HCT116 (cell line): Measurements from ENCODE around the gene EML4. TPM values are rescaled to one million over a fixed set of nuclear protein-coding genes. Genes with fewer than 3 reads are reported as not detected.

Experiments used
- ATAC-seq: fragments of 200-7000 bp; cut with Tn5 transposase; 2 replicates; pipeline ENCODE4 v1.9.1; 2020; ENCODE audit warnings: mild to moderate bottlenecking, moderate library complexity
- BruUV-seq: library from RNA; stranded (reverse); fragments of 400-500 nt; replicated peaks from 2 replicates; lab custom pipeline; 2021; lab: Mats Ljungman, UMichigan
- CTCF ChIA-PET: fragments of 300-600 bp; sonication (Branson Sonifier 250); formaldehyde crosslinking; loops from one replicate; lab custom pipeline; 2021; ENCODE audit warnings: antibody characterized with exemption; lab: Charles Lee
- POLR2A ChIA-PET: fragments of 300-600, 350-600 bp; sonication (Branson Sonifier 250); formaldehyde crosslinking; loops from one replicate; lab custom pipeline; 2021; ENCODE audit warnings: antibody characterized with exemption; lab: Charles Lee
- RAD21 ChIA-PET, 2 experiments: fragments of 300-600 bp; sonication (Branson Sonifier 250); formaldehyde crosslinking; loops; one replicate each; lab custom pipeline; 2023; ENCODE audit warnings: low total read pairs in 2 of 2; ENCODE audit not compliant: uncharacterized antibody in 2 of 2, unreplicated experiment in 2 of 2, low non-redundant PET in 1 of 2; lab: Charles Lee
- DNase-seq: peaks from one replicate; pipeline ENCODE4 v3.0.0-alpha.2; 2010; ENCODE audit warnings: low read depth, low spot score
- H2AFZ ChIP-seq: fragments of 200-600 bp; shearing (Covaris generic), sonication (generic); 2 replicates; pipeline ENCODE4 v1.6.1; 2017; ENCODE audit warnings: low read depth, mixed run types, mixed read lengths, antibody characterized with exemption, low read length; ENCODE audit not compliant: poor library complexity, severe bottlenecking
- H3K27ac ChIP-seq: 2 replicates; pipeline ENCODE4 v1.5.1; 2012; ENCODE audit warnings: low read depth, low read length
- H3K27me3 ChIP-seq: fragments of 200-600 bp; sonication (generic); 2 replicates; pipeline ENCODE4 v1.6.1; 2016; ENCODE audit warnings: mixed run types, low read length, mixed read lengths; ENCODE audit not compliant: insufficient read depth
- H3K36me3 ChIP-seq, 2 experiments: fragments of 200-500 bp in 1 of 2; fragments of 200-600 bp in 1 of 2; sonication (Bioruptor generic) in 1 of 2; sonication (generic) in 1 of 2; 2 replicates each; pipeline versions ENCODE4 v1.5.1 to v1.6.1; 2014 to 2016; ENCODE audit warnings: low read length in 2 of 2, inconsistent platforms in 1 of 2, mixed read lengths in 1 of 2, mixed run types in 1 of 2; ENCODE audit not compliant: insufficient read depth in 2 of 2, control insufficient read depth in 1 of 2
- H3K4me1 ChIP-seq, 2 experiments: fragments of 200-600 bp in 1 of 2; sonication (generic) in 1 of 2; 2 replicates each; pipeline versions ENCODE4 v1.5.1 to v1.6.1; 2012 to 2017; ENCODE audit warnings: low read length in 2 of 2, inconsistent platforms in 1 of 2, mild to moderate bottlenecking in 1 of 2, mixed read lengths in 1 of 2, mixed run types in 1 of 2, moderate library complexity in 1 of 2; ENCODE audit not compliant: insufficient read depth in 2 of 2, control insufficient read depth in 1 of 2
- H3K4me2 ChIP-seq: fragments of 200-600 bp; sonication (generic); 2 replicates; pipeline ENCODE4 v1.6.1; 2017; ENCODE audit warnings: mixed run types, low read length, mixed read lengths
- H3K4me3 ChIP-seq, 2 experiments: fragments of 200-600 bp in 1 of 2; sonication (generic) in 1 of 2; replicated peaks in 1 of 2; 2 replicates each; pipeline ENCODE4 v1.5.1; 2011 to 2016; ENCODE audit warnings: low read length in 2 of 2, control low read depth in 1 of 2, low read depth in 1 of 2, mild to moderate bottlenecking in 1 of 2, mixed read lengths in 1 of 2, mixed run types in 1 of 2
- H3K79me2 ChIP-seq: fragments of 200-600 bp; sonication (generic); 2 replicates; pipeline ENCODE4 v1.6.1; 2017; ENCODE audit warnings: mild to moderate bottlenecking, mixed run types, low read length, moderate library complexity, mixed read lengths; ENCODE audit not compliant: insufficient read depth
- H3K9ac ChIP-seq: fragments of 200-600 bp; sonication (generic); 2 replicates; pipeline ENCODE4 v1.6.1; 2016; ENCODE audit warnings: low read length, mixed read lengths
- H3K9me2 ChIP-seq: fragments of 200-600 bp; sonication (generic), shearing (Covaris generic); 2 replicates; pipeline ENCODE4 v1.6.1; 2017; ENCODE audit warnings: mixed run types, mild to moderate bottlenecking, moderate library complexity; ENCODE audit not compliant: insufficient read depth
- H3K9me3 ChIP-seq, 2 experiments: fragments of 200-500 bp in 1 of 2; fragments of 200-600 bp in 1 of 2; sonication (Bioruptor generic) in 1 of 2; sonication (generic) in 1 of 2; 2 replicates each; pipeline ENCODE4 v1.6.1; 2014 to 2017; ENCODE audit warnings: low read length in 2 of 2, mixed read lengths in 2 of 2, inconsistent platforms in 1 of 2, low read depth in 1 of 2, mild to moderate bottlenecking in 1 of 2, mixed run types in 1 of 2, moderate library complexity in 1 of 2; ENCODE audit not compliant: control insufficient read depth in 1 of 2, insufficient read depth in 1 of 2
- H4K20me1 ChIP-seq: fragments of 200-600 bp; sonication (generic), shearing (Covaris generic); 2 replicates; pipeline ENCODE4 v1.6.1; 2017; ENCODE audit warnings: mixed run types, mild to moderate bottlenecking, moderate library complexity; ENCODE audit not compliant: insufficient read depth
- CBX3 ChIP-seq: IDR thresholded peaks from 2 replicates; pipeline ENCODE4 v1.6.1; 2012; ENCODE audit warnings: low read depth
- CEBPB ChIP-seq: IDR thresholded peaks from 2 replicates; pipeline ENCODE4 v1.6.1; 2012; ENCODE audit warnings: low read depth
- EGR1 ChIP-seq: IDR thresholded peaks from 2 replicates; pipeline ENCODE4 v1.6.1; 2012; ENCODE audit warnings: low read depth
- ELF1 ChIP-seq: IDR thresholded peaks from 2 replicates; pipeline ENCODE4 v1.6.1; 2012; ENCODE audit warnings: low read depth, borderline replicate concordance
- EZH2 ChIP-seq: fragments of 200-600 bp; sonication (generic); IDR thresholded peaks from 2 replicates; pipeline ENCODE4 v1.6.1; 2017; ENCODE audit warnings: antibody characterized with exemption, mixed run types
- FOSL1 ChIP-seq: IDR thresholded peaks from 2 replicates; pipeline ENCODE4 v1.6.1; 2012; ENCODE audit warnings: low read depth
- JUND ChIP-seq: IDR thresholded peaks from 2 replicates; pipeline ENCODE4 v1.6.1; 2012
- POLR2A ChIP-seq: IDR thresholded peaks from 2 replicates; pipeline ENCODE4 v1.7.0; 2011; ENCODE audit warnings: borderline replicate concordance; ENCODE audit not compliant: insufficient read depth, insufficient read length; ENCODE audit errors: extremely low read depth
- POLR2AphosphoS5 ChIP-seq: IDR thresholded peaks from 2 replicates; pipeline ENCODE4 v1.6.1; 2011; ENCODE audit warnings: mild to moderate bottlenecking, low read depth, low read length, moderate library complexity
- RAD21 ChIP-seq: IDR thresholded peaks from 2 replicates; pipeline ENCODE4 v1.6.1; 2012; ENCODE audit warnings: low read depth, mild to moderate bottlenecking
- SP1 ChIP-seq: IDR thresholded peaks from 2 replicates; pipeline ENCODE4 v1.6.1; 2012; ENCODE audit warnings: low read depth
- SRF ChIP-seq: IDR thresholded peaks from 2 replicates; pipeline ENCODE4 v1.6.1; 2012; ENCODE audit warnings: low read depth
- TCF7L2 ChIP-seq: IDR thresholded peaks from 2 replicates; pipeline ENCODE4 v1.7.0; 2011; ENCODE audit warnings: borderline replicate concordance, inconsistent platforms; ENCODE audit not compliant: insufficient read depth, insufficient read length; ENCODE audit errors: extremely low read depth
- YY1 ChIP-seq: IDR thresholded peaks from 2 replicates; pipeline ENCODE4 v1.6.1; 2011; ENCODE audit warnings: low read length, low read depth, moderate library complexity, mild to moderate bottlenecking; ENCODE audit not compliant: insufficient replicate concordance; ENCODE audit errors: extremely low read depth
- ZNF274 ChIP-seq: fragments of 200-500 bp; sonication (Bioruptor generic); IDR thresholded peaks from 2 replicates; pipeline ENCODE4 v1.6.1; 2014; ENCODE audit warnings: mild to moderate bottlenecking, low read depth, low read length, inconsistent platforms
- intact Hi-C: fragments of 100-400 bp; cut with micrococcal nuclease; formaldehyde crosslinking; loops from 2 replicates; pipeline ENCODE4 v1.10.0; 2022
- total RNA-seq: library from RNA; stranded (reverse); gene quantifications from one replicate; pipeline ENCODE4 v1.2.1, GENCODE V29; 2021; ENCODE audit not compliant: unreplicated experiment
- TF ChIP-seq, protein P1 (sequence below): IDR thresholded peaks from 2 replicates; pipeline ENCODE4 v1.6.1; 2012
- TF ChIP-seq, protein P2 (sequence below): IDR thresholded peaks from 2 replicates; pipeline ENCODE4 v1.6.1; 2012; ENCODE audit warnings: low read depth

The EML4 gene
- total RNA-seq, 1 experiment from 2014 or later, result 53.5 TPM

DNA sequence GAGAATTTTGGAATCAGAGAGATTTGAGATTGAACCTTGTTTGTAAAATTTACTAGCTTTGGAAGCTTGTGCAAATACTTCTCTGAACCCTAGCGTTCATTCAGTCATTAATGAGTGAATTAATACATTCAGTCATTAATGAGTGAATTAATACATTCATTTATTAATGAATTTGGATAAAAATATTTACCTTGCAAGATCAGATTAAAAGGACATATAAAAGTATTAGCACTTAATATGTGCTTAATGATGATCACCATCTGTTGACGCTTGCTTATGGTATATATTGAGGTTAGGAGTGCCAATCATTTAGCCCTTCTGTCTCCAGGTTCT lies 26.9 kb downstream of the EML4 start:
- no peaks in the 10 kb centered on the region for H3K36me3 ChIP-seq
- H3K4me2 ChIP-seq, result peak overlapping the region; percentile 64
- ChIA-PET CTCF (interaction anchor here (1.1 to 1.9 kb wide), 2 partner anchors 50 to 100 kb away, joined by 3 to 14 read pairs; no protein-coding TSS in a partner anchor), RAD21 (no interaction called here), POLR2A (no interaction called here)
- BruUV-seq, result no TSS peak
- peak overlapping the region in 1 of 2 experiments; percentile 16; a peak in 1 of 4 replicates for H3K4me3 ChIP-seq
- no peaks in the 10 kb centered on the region for H3K27me3 ChIP-seq
- peaks cover 22 to 37% of the 10 kb centered on the region in 2 experiments for H3K4me1 ChIP-seq
- intact Hi-C loops, result loop anchor here (1.0 kb wide), 1 partner anchor 100 kb away; no protein-coding TSS in a partner anchor
- TF ChIP-seq, protein P1, sequence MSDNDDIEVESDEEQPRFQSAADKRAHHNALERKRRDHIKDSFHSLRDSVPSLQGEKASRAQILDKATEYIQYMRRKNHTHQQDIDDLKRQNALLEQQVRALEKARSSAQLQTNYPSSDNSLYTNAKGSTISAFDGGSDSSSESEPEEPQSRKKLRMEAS, result no peak
- TF ChIP-seq ZNF274 (no peak), POLR2AphosphoS5 (no peak), CBX3 (no peak), SP1 (no peak), YY1 (no peak), EZH2 (no peak), EGR1 (no peak), FOSL1 (no peak), POLR2A (no peak), TCF7L2 (no peak), ELF1 (no peak), JUND (no peak), CEBPB (no peak), RAD21 (no peak), SRF (no peak)
- TF ChIP-seq, protein P2, sequence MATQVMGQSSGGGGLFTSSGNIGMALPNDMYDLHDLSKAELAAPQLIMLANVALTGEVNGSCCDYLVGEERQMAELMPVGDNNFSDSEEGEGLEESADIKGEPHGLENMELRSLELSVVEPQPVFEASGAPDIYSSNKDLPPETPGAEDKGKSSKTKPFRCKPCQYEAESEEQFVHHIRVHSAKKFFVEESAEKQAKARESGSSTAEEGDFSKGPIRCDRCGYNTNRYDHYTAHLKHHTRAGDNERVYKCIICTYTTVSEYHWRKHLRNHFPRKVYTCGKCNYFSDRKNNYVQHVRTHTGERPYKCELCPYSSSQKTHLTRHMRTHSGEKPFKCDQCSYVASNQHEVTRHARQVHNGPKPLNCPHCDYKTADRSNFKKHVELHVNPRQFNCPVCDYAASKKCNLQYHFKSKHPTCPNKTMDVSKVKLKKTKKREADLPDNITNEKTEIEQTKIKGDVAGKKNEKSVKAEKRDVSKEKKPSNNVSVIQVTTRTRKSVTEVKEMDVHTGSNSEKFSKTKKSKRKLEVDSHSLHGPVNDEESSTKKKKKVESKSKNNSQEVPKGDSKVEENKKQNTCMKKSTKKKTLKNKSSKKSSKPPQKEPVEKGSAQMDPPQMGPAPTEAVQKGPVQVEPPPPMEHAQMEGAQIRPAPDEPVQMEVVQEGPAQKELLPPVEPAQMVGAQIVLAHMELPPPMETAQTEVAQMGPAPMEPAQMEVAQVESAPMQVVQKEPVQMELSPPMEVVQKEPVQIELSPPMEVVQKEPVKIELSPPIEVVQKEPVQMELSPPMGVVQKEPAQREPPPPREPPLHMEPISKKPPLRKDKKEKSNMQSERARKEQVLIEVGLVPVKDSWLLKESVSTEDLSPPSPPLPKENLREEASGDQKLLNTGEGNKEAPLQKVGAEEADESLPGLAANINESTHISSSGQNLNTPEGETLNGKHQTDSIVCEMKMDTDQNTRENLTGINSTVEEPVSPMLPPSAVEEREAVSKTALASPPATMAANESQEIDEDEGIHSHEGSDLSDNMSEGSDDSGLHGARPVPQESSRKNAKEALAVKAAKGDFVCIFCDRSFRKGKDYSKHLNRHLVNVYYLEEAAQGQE, result no peak
- H4K20me1 ChIP-seq, result peaks cover 19% of the 10 kb centered on the region; the same call in 1 of the 2 replicates
- no peak overlapping the region for H3K9ac ChIP-seq
- H3K9me2 ChIP-seq, result no peaks in the 10 kb centered on the region
- no peaks in the 10 kb centered on the region for H3K9me3 ChIP-seq
- H3K79me2 ChIP-seq, result peaks cover 93% of the 10 kb centered on the region
- ATAC-seq (no peak), DNase-seq (no peak)
- H2AFZ ChIP-seq, result no peak overlapping the region
- H3K27ac ChIP-seq, result no peak overlapping the region
